Measurements from ENCODE around the gene MEA1. TPM values are rescaled to one million over a fixed set of nuclear protein-coding genes. Genes with fewer than 3 reads are reported as not detected.

The MEA1 gene
- total and polyA plus RNA-seq, 10 of the 15 experiments (the other 5 are each of a cell fraction or from before 2014, with no cell fraction given): 59.1 to 148 (median 96.4) TPM

DNA sequence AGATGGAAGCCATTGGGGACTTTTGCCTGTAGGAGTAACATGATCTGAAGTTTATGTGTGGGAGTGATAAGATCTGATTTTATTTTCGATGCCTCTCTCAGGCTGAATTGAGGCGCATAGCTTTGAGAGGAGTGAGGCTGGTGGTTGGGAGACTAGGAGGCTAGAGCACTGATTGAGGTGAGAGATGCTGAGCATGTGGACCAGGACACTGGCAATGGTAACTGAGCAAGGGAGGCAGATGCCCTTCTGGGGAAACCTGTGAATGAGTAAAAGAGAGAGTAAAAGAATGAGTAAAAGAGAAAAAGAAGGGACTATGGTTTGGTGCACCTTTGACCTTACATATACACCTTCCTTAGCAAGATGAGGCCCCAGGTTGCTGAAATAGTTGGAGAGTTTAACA is 10.7 kb upstream of the MEA1 start:
- DNase-seq (ENCODE audit: low read depth, low spot score): no peak
- H3K4me3 ChIP-seq: no peak overlapping the region
- no peak for ATAC-seq
- peaks cover 14% of the 10 kb centered on the region for H3K4me1 ChIP-seq (ENCODE audit: control insufficient read depth, insufficient read depth, low read length)
- H4K20me1 ChIP-seq (ENCODE audit: control insufficient read depth, insufficient read depth): peaks cover 3% of the 10 kb centered on the region; the same call in 1 of the 2 replicates
- ChIA-PET RAD21 (ENCODE audit: unreplicated experiment) (interaction anchor here (1.2 to 1.4 kb wide), 2 partner anchors 10 to 41 kb away, joined by 3 to 4 read pairs; partner anchors contain the start of genes KLHDC3 and PPP2R5D), POLR2A (interaction anchor here (1.4 to 3.4 kb wide), 3 partner anchors 10 to 35 kb away, joined by 3 to 12 read pairs (median 9); partner anchors contain the start of genes KLC4, KLHDC3, MEA1 and MRPL2), CTCF (interaction anchor here (1.1 kb wide), 1 partner anchor 11 kb away, joined by 3 read pairs; the partner anchor contains the start of genes KLHDC3 and MEA1), SMC1A (ENCODE audit: uncharacterized antibody, unreplicated experiment) (interaction anchor here (0.6 to 1.1 kb wide), 2 partner anchors 10 to 30 kb away, joined by 3 to 5 read pairs; partner anchors contain the start of genes KLHDC3 and MEA1)
- no peaks in the 10 kb centered on the region for H3K27me3 ChIP-seq (replicated peaks in 1 of 2; ENCODE audit: control insufficient read depth in 2 of 2, insufficient read depth in 2 of 2, low read length in 1 of 2)
- no peak overlapping the region for H3K27ac ChIP-seq (ENCODE audit: control insufficient read depth, insufficient read depth)
- in situ Hi-C loops (cut with MboI): no loop called here
- H3K9me3 ChIP-seq (replicated peaks; ENCODE audit: control insufficient read depth, insufficient read depth, low read length): no peaks in the 10 kb centered on the region
- WGBS (ENCODE audit: insufficient coverage, insufficient replicate concordance, low lambda C conversion rate, missing lambda C conversion rate): 94% methylated on average over 2 of the region's 2 CpGs
- no peak overlapping the region for H3K9ac ChIP-seq (ENCODE audit: control insufficient read depth, insufficient read depth, low read length)
- no peak overlapping the region for H3K4me2 ChIP-seq (ENCODE audit: control insufficient read depth, insufficient read depth)
- BruUV-seq (replicated peaks): TSS peak; percentile 41
- no peak overlapping the region for H2AFZ ChIP-seq (ENCODE audit: control insufficient read depth, low read depth, low read length)
- H3K36me3 ChIP-seq (ENCODE audit: control insufficient read depth in 2 of 2, insufficient read depth in 2 of 2, low read length in 1 of 2): peaks cover 12 to 20% of the 10 kb centered on the region in 2 experiments
- intact Hi-C loops (cut with micrococcal nuclease; ENCODE audit: unreplicated experiment): no loop called here
- peaks cover 21% of the 10 kb centered on the region for H3K79me2 ChIP-seq (ENCODE audit: control insufficient read depth, insufficient read depth, low read length)
- FAIRE-seq: no peak
- TF ChIP-seq DPF2 (IDR thresholded peaks at IDR 0.05) (no peak), BACH1 (IDR thresholded peaks at IDR 0.05; ENCODE audit: borderline replicate concordance) (no peak), CREM (IDR thresholded peaks at IDR 0.05; ENCODE audit: low read depth) (no peak), ZZZ3 (IDR thresholded peaks at IDR 0.05; ENCODE audit: control insufficient read depth, insufficient read length, low read depth) (no peak), MEF2B (IDR thresholded peaks at IDR 0.05; ENCODE audit: partially characterized antibody, poor library complexity, severe bottlenecking) (no peak), ZNF622 (IDR thresholded peaks at IDR 0.05) (no peak), TCF7 (IDR thresholded peaks at IDR 0.05; ENCODE audit: borderline replicate concordance) (no peak), NFIC (IDR thresholded peaks at IDR 0.05; ENCODE audit: low read depth, low read length) (no peak), MYC (IDR thresholded peaks at IDR 0.05; ENCODE audit: insufficient read depth, insufficient read length, insufficient replicate concordance, low read length, severe bottlenecking) (no peak), HDGF (IDR thresholded peaks at IDR 0.05) (no peak), SMAD1 (IDR thresholded peaks at IDR 0.05; ENCODE audit: low read depth, partially characterized antibody) (no peak), MXI1 (IDR thresholded peaks at IDR 0.05; ENCODE audit: low read depth, low read length) (no peak)
- TF ChIP-seq, protein P1, sequence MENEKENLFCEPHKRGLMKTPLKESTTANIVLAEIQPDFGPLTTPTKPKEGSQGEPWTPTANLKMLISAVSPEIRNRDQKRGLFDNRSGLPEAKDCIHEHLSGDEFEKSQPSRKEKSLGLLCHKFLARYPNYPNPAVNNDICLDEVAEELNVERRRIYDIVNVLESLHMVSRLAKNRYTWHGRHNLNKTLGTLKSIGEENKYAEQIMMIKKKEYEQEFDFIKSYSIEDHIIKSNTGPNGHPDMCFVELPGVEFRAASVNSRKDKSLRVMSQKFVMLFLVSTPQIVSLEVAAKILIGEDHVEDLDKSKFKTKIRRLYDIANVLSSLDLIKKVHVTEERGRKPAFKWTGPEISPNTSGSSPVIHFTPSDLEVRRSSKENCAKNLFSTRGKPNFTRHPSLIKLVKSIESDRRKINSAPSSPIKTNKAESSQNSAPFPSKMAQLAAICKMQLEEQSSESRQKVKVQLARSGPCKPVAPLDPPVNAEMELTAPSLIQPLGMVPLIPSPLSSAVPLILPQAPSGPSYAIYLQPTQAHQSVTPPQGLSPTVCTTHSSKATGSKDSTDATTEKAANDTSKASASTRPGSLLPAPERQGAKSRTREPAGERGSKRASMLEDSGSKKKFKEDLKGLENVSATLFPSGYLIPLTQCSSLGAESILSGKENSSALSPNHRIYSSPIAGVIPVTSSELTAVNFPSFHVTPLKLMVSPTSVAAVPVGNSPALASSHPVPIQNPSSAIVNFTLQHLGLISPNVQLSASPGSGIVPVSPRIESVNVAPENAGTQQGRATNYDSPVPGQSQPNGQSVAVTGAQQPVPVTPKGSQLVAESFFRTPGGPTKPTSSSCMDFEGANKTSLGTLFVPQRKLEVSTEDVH (IDR thresholded peaks at IDR 0.05; ENCODE audit: low read depth, partially characterized antibody): no peak
- TF ChIP-seq, protein P2, sequence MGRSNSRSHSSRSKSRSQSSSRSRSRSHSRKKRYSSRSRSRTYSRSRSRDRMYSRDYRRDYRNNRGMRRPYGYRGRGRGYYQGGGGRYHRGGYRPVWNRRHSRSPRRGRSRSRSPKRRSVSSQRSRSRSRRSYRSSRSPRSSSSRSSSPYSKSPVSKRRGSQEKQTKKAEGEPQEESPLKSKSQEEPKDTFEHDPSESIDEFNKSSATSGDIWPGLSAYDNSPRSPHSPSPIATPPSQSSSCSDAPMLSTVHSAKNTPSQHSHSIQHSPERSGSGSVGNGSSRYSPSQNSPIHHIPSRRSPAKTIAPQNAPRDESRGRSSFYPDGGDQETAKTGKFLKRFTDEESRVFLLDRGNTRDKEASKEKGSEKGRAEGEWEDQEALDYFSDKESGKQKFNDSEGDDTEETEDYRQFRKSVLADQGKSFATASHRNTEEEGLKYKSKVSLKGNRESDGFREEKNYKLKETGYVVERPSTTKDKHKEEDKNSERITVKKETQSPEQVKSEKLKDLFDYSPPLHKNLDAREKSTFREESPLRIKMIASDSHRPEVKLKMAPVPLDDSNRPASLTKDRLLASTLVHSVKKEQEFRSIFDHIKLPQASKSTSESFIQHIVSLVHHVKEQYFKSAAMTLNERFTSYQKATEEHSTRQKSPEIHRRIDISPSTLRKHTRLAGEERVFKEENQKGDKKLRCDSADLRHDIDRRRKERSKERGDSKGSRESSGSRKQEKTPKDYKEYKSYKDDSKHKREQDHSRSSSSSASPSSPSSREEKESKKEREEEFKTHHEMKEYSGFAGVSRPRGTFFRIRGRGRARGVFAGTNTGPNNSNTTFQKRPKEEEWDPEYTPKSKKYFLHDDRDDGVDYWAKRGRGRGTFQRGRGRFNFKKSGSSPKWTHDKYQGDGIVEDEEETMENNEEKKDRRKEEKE (IDR thresholded peaks at IDR 0.05): no peak
- TF ChIP-seq, protein P3, sequence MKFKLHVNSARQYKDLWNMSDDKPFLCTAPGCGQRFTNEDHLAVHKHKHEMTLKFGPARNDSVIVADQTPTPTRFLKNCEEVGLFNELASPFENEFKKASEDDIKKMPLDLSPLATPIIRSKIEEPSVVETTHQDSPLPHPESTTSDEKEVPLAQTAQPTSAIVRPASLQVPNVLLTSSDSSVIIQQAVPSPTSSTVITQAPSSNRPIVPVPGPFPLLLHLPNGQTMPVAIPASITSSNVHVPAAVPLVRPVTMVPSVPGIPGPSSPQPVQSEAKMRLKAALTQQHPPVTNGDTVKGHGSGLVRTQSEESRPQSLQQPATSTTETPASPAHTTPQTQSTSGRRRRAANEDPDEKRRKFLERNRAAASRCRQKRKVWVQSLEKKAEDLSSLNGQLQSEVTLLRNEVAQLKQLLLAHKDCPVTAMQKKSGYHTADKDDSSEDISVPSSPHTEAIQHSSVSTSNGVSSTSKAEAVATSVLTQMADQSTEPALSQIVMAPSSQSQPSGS (IDR thresholded peaks at IDR 0.05; ENCODE audit: low read length): no peak
